ENCODE data around the gene RUNDC1.

RUNDC1 gene

GRCh38 chr17:43039646-43040045, 59.3 kb downstream of the RUNDC1 start:
- no peak for DNase-seq (ENCODE audit: low read depth in 2 of 3, low spot score in 2 of 3)

- no peak for DNase-seq (ENCODE audit: low read depth in 2 of 3, low spot score in 2 of 3)
Observed at GRCh38 chr17:43040655-43041054, 60.3 kb downstream of the RUNDC1 start.

- DNase-seq (ENCODE audit: low read depth in 2 of 3, low spot score in 2 of 3): no peak
Observed at GRCh38 chr17:43042025-43042628, 61.8 kb downstream of the RUNDC1 start.

All from activated CD8-positive, alpha-beta memory T cell treated with anti-CD3 and anti-CD28 coated beads for 48 hours (primary cell).